Esophagus muscularis mucosa (tissue), 4 donors: ENCODE measurements around the gene ZNF407.

Experiments used
- CTCF ChIP-seq, 3 experiments: fragments of 200-600 bp in 2 of 3; fragments of 450-650 bp in 1 of 3; sonication (generic) in 2 of 3; IDR thresholded peaks; one replicate each; pipeline ENCODE4 v1.5.1; 2017 to 2019; ENCODE audit warnings: antibody characterized with exemption in 3 of 3, mild to moderate bottlenecking in 2 of 3, moderate library complexity in 1 of 3
- EP300 ChIP-seq: sonication (generic); formaldehyde crosslinking; IDR thresholded peaks from one replicate; pipeline ENCODE4 v1.6.1; 2017; ENCODE audit warnings: antibody characterized with exemption
- POLR2A ChIP-seq: fragments of 450-650 bp; IDR thresholded peaks from one replicate; pipeline ENCODE4 v1.6.1; 2017; ENCODE audit warnings: antibody characterized with exemption, moderate library complexity, mild to moderate bottlenecking, low read depth
- POLR2AphosphoS5 ChIP-seq, 2 donors: sonication (generic); formaldehyde crosslinking; IDR thresholded peaks; one replicate each; pipeline ENCODE4 v1.6.1; 2017; ENCODE audit warnings: antibody characterized with exemption in 2 of 2

- TF ChIP-seq POLR2A: no peak
- TF ChIP-seq EP300: no peak
- TF ChIP-seq POLR2AphosphoS5 (IDR thresholded peaks at IDR 0.05): no peak
- TF ChIP-seq CTCF (IDR thresholded peaks at IDR 0.05): no peak
Measured at GRCh38 chr18:75097491-75098225, 500.0 kb downstream of the ZNF407 start.
